Bronchus fibroblast of lung (primary cell): Measurements from ENCODE around the gene JCHAIN. TPM values are rescaled to one million over a fixed set of nuclear protein-coding genes. Genes with fewer than 3 reads are reported as not detected.

Experiments
- total RNA-seq: library from RNA; depleted of rRNA; stranded (reverse); fragments of >200 nt; gene quantifications from 2 replicates; pipeline ENCODE4 v1.2.3, GENCODE V29; 2015

The JCHAIN gene
- not detected in 2 replicates for total RNA-seq

DNA sequence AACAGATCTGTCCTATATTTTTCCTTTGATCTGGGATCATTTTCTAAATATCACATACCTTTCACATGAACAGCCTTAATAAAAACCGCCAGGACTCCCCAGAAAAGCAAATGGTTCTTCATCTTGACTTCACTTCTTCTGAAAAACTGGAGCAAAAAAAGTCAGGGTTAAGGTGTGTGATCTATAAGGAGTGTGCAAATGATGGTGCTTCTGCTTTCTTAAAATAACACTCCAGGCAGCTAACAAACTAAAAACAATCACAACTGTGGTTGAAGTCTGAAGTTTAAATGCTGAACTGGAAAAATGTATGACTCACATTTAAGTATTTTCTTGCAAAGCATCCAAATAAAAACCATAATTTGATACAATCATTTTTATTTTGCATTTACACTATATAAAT is at the start of gene JCHAIN:
TSS of gene JCHAIN (minus strand) at position 140 of the 400 bp plus-strand sequence. CDS start at position 122, 18 bp downstream.

DNA sequence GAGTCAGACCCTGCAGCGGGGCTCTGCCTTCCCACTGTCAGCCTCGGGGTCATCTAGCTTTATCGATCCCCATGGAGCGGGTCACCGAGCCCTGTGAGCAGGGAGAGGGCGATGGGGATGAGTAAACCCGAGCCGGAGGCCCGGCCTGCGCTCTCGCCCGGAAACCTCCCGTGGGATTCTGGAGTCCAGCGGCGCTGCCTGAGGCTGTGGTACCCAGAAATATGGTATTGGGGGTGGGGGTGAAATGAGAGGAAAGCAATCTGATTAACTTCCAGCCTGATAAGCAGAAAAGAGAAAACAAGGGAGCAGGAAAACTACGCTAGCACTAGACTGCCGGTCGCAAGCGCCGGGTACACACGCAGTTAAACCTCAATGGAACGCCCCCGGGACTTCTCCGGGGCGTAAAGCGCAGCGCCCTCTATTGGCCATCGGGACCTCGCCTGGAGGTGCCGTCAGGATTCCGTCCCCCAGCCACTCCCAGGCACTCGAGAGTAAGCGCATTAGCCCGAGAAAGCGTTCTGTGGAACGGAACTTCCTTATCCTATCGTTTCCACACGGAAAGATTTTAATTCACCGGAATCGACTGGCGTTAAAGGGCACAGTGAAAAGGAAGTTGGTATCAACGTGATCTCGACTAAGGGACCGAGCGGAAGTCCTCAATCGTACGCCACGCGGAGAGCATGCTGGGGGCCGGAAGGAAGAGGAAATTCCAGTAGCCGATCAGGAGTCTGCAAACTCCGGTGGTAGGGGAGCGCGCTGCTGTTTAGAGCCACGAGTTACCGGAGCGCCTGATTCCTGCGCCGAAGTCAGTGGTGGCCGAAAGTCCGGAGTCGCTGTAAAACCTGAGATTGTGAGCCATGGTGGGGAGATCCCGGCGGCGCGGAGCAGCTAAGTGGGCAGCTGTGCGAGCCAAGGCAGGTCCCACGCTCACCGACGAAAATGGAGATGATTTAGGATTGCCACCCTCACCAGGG is 21.8 kb upstream of the JCHAIN start, which contains the start of gene UTP3:
TSS of gene UTP3 (plus strand) at position 712 of the 974 bp plus-strand sequence. CDS start at position 858, 146 bp downstream.

DNA sequence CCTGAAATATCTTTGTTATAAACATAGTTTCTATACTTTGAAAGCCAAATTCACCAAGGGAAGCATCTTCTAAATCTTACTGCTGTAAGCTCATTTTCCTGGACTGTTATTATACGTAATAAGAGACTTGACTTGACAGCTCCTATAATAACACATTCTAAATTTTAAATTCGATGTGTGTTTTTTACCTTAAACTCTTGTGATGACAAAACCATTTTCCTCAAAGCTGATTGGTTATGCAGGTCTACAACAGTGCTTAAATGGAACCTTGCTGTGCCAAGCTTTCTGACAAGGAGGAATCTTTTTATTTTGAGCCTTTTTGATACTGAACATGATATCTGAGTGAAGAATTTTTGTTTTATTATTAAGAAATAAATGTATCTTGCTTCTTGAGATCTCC is 37.9 kb downstream of the JCHAIN start, which contains the start of gene ENAM:
TSS of gene ENAM (plus strand) at position 301 of the 400 bp plus-strand sequence. CDS start 757 bp downstream, outside the sequence.

Other genes with a start within 250 kb of the JCHAIN start
- gene MUC7, start 194.3 kb downstream of the JCHAIN start, total RNA-seq: not detected in 2 replicates
- not detected in 2 replicates for gene AMTN, start 147.9 kb downstream of the JCHAIN start, total RNA-seq
- gene AMBN, start 74.3 kb downstream of the JCHAIN start, total RNA-seq: not detected in 2 replicates
- gene ENAM, start 37.8 kb downstream of the JCHAIN start, total RNA-seq: not detected in 2 replicates
- 9.9 and 13.8 TPM in 2 replicates for gene UTP3, start 22.0 kb upstream of the JCHAIN start, total RNA-seq
- 10.7 and 17.7 TPM in 2 replicates for gene RUFY3, start 55.5 kb upstream of the JCHAIN start, total RNA-seq
- gene GRSF1, start 173.4 kb upstream of the JCHAIN start, total RNA-seq: 51.6 and 67.2 TPM in 2 replicates
- gene MOB1B, start 235.9 kb upstream of the JCHAIN start, total RNA-seq: 4.9 and 7.9 TPM in 2 replicates